ENCODE results near the gene DIMT1.

Gene DIMT1

DNA sequence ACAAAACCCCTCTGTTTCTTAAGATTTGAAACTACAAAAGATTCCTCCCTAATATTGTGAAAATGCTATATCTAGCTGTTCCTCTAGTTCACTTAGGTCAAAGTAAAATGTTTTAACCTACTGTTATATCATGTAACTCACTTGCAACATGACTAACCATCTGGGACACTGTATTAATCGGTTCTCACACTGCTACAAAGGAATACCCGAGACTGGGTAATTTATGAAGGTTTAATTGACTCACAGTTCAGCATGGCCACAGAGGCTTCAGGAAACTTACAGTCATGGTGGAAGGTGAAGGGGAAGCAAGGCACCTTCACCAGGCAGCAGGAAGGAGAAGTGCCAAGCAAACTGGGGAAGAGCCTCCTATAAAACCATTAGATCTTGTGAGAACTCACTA, 34.7 kb downstream of the DIMT1 start:
- no peak for DNase-seq

DNA sequence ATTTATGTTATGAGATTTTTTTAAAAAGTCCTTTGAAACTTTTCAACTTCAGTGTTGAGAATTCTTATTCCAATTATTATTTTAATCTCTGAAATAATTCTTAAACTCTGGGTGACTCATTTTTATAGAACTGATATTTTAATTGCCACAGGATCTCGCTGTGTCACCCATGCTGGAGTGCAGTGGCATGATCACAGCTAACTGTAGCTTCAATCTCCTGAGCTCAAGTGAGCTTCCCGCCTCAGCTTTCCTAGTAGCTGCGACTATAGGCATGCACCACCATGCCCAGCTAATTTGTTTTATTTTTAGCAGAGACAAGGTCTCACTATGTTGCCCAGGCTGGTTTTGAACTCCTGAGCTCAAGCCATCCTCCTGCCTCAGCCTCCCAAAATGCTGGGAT, 41.0 kb downstream of the DIMT1 start:
- no peak for DNase-seq

GRCh38 chr5:62354028-62354874, 49.5 kb downstream of the DIMT1 start:
- DNase-seq: no peak

- no peak for DNase-seq
Observed at GRCh38 chr5:62348723-62349481, 54.8 kb downstream of the DIMT1 start.

DNA sequence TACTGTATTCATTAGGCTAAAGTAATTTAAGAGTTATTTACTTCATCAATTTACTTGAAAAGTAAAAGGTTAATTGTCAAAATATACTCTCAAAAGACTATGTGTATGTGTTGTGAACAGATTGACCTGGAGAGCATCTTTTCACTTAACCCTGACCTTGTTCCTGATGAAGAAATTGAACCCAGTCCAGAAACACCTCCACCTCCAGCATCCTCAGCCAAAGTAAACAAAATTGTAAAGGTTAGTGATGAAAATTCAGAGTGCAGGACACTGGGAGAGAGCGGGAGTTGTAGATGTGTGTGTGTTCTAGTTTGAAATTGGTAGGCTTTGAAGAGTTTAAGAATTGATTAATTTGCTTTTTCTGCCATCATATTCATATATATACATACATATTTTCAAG, 55.8 kb downstream of the DIMT1 start:
- DNase-seq: no peak

- DNase-seq: no peak
Observed at GRCh38 chr5:62346748-62347147, 57.0 kb downstream of the DIMT1 start.

DNA sequence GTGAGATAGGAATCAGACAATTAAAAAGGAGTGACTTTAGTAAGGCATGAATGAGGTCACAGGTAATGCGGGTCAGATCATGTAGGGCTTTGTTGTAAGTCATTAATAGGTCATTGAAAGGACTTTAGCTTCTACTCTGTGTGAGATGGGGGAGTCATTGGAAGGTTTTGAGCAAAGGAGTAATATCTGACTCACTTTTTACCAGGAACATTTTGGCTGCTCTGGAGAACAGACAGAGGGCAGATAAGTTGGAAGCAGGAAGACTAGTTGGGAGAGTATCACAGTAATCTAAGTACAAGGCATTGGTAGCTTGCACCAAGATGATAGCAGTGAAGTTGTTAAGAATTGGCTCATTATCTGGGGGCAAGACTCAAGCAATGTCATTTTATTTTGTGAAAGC, 60.3 kb downstream of the DIMT1 start:
- no peak for DNase-seq

- DNase-seq: no peak
Observed at GRCh38 chr5:62342476-62342837, 61.2 kb downstream of the DIMT1 start.

DNA sequence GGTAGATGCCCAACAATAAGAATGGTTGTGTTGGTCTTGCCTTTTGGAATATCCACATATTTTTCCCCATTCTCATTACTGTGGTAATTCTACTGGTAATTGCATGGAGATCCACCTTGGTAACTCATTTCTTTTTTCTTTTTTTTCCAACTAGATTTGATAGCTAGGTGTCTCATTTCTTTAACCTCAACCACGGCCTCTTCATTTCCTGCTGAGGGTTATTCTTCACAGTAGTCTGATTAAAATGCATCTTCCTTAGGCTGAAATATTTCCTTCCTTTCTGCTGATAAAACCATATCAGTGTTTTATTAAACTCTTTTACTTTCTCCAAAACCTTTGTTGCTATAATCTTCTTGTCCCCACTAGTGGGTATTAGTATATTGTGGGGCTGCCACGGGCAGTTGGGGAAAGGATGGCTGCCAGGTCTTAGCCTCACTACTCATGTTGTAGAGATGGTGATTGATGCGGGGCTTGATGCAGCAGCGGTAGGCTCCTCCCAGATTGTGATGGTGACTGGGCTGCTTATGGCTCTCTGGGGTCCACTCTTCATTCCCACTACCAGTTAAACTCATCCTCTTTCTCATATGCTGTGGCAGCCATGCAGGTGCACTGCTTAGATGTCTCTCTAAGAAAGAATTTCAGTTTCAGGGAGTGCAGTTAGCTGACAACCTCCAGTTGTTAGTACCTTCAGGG, 61.8 kb downstream of the DIMT1 start:
- no peak for DNase-seq

DNA sequence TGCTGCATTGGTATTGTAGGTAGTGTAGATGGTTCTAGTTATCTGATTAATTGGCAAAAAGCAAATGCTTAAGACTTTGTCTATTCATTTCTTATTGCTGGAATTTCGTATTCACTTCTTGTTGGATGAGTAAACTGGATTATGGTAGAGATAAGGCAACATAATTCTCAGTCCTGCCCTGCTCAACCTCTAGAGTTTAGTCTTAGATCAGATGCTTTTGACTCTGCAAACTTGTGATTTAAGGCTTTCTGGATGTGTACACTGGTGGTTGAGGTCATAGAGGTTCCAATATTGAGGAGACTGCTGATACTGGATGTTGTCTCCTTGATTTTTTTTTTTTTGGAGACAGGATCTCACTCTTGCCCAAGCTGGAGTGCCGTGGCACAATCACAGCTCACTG, 62.7 kb downstream of the DIMT1 start:
- DNase-seq: no peak

DNA sequence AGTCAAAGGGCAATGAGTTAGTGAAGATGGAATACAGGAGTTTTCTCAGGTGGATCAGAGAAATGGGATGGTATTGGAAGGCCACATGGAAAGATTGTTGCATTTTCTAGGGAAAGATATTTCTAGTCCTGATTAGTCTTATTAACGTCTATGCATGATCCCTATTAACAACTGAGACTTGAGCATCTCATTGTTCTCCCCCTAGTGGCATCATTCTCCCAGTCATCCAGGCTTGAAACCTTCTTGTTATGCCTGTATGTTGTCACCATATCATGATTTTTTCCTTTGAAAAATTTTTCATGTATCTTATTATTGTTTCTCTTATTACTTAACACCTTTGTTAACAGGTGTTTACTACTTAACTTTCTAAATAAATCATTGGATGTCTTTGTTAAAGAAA, 63.3 kb downstream of the DIMT1 start:
- peak; percentile 9 for DNase-seq

All from NCI-H2171 treated with DMSO at 0.1 percent for 48 hours (cell line).